Epidermal melanocyte (primary cell): ENCODE measurements around the gene RNF11.
"Not testable (repeated sequence)": the region's sequence is repeated elsewhere in the genome, so short reads cannot be mapped to it uniquely, and the experiment has no call there.

Experiments used
- DNase-seq: peaks from one replicate; pipeline ENCODE4 v3.0.0; 2011; ENCODE audit warnings: low spot score; ENCODE audit not compliant: insufficient read length

RNF11 gene

GRCh38 chr1:51235673-51236530 is at the start of gene RNF11:
Gene RNF11 (plus strand): TSS chr1:51236273. CDS start chr1:51236757, 484 bp downstream.
- DNase-seq: peak; percentile 89

- no peak for DNase-seq
Measured at GRCh38 chr1:51188230-51188629, 47.8 kb upstream of the RNF11 start.

- peak; percentile 83 for DNase-seq
Measured at GRCh38 chr1:51189421-51190073, 46.5 kb upstream of the RNF11 start.

DNA sequence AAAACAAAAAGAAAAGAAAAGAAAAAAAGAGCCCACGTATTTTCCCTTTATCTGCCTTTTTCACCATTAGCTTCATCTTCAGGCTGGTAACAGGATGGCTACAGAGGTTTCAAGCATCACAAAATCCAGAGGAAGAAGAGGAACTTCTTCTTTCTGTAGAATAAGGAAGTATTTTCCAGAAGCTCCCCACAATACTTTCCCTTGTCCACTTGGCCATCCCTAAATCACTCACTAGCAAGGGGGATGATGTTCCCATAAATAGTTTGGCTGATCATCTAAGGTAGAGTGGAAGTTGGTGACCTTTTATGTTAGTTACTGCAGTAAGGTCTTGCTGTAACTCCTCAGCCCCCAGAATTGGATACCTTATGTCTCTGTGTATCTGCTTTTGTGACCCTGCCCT is 45.1 kb upstream of the RNF11 start:
- no peak for DNase-seq

DNA sequence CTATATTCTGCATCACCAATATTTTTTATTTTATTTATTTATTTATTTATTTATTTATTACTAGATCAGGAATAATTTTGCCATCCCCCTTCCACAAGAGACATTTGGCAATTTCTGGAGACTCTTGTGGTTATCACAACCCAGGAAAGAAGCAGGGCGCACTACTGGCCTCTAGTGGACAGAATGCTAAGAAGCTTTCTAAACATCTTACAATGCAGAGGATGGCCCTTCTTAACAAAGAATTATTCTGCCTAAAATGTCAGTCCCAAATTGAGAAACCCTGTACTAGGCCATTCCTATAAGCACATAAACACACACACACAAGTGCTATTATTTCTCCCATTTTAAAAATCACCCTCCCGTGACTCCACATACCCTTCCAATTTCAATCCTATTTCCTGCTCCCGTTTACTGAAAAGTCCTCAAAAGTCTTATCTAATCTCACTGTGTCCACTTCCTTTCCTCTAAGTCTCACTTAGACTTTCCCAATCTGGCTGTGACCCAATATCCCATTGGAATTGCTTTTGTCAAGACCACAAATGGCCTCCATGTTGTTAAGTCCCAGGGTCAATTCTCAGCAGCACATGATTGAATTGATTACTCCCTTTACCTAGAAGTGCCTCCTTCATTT is 43.7 kb upstream of the RNF11 start:
- DNase-seq: peak; percentile 50

GRCh38 chr1:51193564-51193963 is 42.5 kb upstream of the RNF11 start:
- no peak for DNase-seq

DNA sequence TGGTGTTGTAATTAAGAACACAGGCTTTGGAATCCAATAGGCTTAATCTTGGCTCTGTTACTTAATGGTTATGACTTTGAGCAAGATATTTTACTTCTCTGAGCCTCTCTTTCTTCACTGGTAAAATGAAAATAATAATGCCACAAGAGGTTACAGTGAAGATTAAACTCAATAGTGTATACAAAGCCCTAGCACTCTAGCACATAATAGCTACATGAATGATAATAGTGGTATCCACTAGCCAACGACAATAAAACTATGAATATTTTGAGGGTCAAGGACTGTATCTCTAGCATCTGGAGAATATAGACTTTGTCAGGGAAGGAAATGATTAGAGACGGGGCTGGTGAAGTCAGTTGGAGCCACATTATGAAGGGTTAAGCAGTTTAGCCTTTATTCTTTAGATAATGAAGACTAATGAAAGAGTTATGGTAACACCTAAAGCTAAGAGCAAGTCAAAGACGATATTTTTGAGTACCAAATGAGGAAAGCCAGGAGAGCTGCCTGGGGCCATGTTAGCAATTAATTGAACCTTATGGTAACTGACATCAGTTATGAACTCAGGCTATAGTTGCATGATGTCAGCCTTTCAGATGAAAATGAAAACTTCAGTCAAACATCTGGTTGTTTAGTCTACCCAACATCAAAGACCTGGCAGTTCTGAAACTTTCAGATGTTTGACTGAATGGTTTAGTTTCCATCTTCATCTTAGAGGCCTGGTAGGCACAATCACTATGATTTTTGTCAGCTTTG is 32.8 kb upstream of the RNF11 start:
- DNase-seq: no peak

DNA sequence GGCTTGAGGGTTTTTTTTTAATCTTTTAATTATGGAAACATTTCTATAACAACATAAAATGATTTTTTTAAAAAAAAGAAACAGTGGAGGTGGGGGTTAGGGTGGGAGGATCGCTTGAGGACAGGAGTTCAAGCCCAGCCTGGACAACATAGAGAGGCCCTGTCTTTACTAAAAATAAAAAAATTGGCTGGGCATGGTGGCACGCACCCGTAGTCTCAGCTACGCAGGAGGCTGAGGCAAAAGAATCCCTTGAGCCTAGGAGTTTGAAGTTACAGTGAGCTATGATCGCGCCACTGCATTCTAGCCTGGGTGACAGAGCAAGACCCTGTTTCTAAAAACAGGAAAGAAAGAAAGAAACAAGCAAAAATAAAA is 32.2 kb upstream of the RNF11 start:
- no peak for DNase-seq

GRCh38 chr1:51210055-51210454 is 26.0 kb upstream of the RNF11 start:
- no peak for DNase-seq

DNA sequence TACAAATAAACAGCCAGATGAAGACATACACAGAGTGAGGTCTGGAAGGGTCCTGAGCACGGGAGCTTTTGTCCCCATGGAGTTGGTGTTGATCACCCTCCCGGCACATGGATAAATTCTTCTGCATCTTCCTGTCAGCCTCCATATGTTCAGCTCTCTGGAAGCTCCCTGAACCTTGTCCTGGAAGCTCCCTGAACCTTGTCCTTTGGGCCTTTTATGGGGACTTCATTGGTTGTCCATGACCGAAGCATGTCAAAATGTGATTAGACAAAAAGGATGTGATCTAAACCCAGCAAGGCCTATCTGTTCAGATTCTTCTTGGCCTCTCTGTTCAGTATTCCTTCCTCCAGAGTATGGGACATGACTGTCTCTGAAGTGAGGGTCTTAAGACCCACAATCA is 25.4 kb upstream of the RNF11 start:
- no peak for DNase-seq

DNA sequence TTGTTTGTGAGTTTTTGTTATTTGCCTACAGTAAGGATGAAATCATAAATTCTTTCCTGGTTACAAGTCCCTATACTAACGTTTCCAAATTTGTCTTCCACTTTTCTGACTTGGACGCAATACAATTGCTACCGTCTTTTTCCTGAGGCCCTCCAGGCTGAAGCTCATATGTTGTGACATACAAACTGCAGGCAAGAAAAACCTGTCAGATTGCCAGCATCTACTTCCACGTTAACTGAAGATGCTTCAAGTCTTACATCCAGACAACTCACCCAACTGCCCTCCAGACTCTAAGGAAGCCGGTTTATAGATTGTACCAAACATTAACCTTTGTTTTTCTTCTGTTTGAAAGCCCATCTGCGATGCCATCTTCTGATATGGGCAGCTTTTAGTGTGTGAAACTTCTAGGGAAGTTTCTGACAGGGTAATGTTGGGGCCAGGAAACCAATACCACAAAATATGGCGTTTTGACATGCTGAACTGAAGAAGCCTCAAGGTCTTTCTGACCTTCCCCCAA is 21.4 kb upstream of the RNF11 start:
- no peak for DNase-seq

DNA sequence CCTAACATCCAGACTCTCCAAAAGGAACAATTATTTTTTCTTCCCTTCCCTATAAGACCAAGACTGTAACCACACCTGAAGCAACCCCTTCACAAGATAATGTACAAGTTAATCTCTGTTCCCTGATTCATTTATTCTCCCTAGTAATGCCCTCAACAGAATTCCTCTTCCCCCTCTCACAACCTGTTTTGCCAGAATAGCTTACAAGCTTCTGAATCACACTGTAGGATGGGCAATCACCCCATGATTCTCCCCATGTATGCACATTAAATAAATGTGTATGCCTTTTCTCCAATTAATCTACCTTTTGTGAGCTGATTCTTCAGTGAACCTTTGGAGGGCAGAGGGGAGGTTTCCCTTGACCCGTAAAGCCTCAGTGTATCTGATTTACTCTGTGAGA is 20.9 kb upstream of the RNF11 start:
- no peak for DNase-seq

DNA sequence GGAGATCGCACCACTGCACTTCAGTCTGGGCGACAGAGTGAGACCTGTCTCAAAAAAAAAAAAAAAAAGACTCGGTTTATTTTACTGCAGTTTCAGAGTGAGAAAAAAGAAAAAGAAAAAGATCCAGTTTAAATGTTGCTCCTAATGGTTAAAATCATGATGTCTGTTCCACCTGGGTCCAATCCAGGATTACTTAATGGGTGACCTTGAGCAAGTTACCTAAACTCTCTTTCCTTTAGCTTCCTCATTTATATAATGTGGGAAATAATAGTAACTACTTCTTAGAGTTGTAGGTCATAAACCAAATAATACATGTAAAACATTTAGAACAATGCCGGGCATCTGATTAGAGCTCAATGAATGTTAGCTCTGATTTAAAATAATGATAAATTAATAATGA is 19.4 kb upstream of the RNF11 start:
- DNase-seq: no peak

DNA sequence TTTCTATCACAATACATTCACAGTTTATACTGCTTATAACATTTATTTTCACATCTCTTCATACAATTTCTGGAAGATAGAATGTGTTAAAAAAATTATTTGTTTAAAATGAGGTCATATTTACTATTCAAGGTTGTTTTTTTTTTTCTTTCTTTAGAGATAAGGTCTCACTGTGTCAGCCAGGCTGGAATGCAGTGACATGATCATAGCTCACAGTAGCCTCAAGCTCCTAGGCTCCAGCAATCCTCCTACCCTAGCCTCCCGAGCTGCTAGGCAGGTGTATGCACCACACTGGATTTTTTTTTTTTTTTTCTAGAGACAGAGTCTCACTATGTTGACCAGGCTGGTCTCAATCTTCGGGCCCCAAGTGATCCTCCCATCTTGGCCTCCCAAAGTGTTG is 19.0 kb upstream of the RNF11 start:
- no peak for DNase-seq

- no peak for DNase-seq
Measured at GRCh38 chr1:51218570-51218969, 17.5 kb upstream of the RNF11 start.

DNA sequence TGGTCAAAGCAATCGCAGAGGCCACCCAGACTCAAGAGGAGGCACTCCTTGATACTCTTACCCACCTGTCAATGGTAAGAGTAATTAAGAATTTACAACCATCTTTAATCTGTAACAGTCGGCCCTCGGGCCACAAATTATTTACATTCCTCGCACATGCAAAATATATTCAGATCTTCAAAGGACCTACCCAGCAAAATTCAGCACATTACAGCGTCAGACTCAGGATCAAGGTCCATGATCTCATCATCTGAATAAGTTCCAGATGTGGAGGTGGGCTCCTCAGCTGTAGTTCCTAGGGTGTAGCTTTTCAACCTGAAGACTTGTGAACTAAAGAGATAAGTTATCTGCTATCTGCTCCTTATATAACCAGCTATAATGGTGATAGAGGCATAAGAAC is 17.1 kb upstream of the RNF11 start:
- DNase-seq: no peak

DNA sequence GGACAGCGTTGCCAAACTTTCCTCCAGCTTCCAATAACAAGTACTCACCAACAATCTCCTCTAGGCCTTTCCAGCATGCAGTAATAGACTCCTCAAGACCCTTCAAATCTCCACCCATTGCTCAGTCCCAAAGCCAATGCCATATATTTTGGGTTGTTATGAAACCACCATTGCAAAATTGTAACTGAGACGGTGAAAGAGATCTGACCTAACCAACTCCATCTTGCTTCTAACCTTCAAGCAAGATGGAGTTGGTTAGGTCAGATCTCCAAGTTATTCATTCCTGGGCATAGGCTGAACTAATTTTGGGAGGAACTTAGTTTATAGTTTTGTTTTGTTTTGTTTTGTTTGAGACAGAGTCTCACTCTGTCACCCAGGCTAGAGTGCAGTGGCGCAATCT is 14.5 kb upstream of the RNF11 start:
- not testable (repeated sequence) for DNase-seq

DNA sequence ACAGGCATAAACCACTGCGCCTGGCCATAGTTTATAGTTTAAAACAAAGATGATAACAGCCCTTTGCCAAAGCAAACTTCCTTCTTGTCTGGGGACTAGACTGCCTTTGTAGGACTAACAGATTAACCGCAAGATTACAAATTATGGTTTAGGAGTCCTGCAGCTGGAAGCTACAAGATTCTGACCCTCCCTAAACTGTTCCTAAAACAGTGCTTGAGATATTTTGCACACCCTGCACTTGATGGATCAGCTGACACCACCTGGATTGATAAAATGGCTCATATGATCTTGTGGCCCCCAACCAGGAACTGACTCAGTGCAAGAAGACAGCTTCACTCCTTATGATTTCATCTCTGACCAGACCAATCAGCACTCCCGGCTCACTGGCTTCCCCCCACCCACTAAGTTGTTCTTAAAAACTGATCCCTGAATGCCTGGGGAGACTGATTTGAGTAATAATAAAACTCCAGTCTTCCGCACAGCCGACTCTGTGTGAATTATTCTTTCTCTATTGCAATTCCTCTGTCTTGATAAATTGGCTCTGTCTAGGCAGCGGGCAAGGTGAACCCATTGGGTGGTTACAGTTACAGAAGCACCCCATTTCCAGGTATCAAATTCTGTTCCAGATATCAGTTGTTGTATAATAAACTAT is 13.8 kb upstream of the RNF11 start:
- DNase-seq: no peak

GRCh38 chr1:51222809-51223208 is 13.3 kb upstream of the RNF11 start:
- no peak for DNase-seq

GRCh38 chr1:51224255-51224654 is 11.8 kb upstream of the RNF11 start:
- DNase-seq: no peak
